AG04449 (cell line): Measurements from ENCODE around the gene TFAP2E.
"Not testable (repeated sequence)": the region's sequence is repeated elsewhere in the genome, so short reads cannot be mapped to it uniquely, and the experiment has no call there.

Experiments used
- CTCF ChIA-PET: fragments of 350-600 bp; formaldehyde crosslinking; extraction: SDS; loops from one replicate; lab custom pipeline; 2021; ENCODE audit warnings: antibody characterized with exemption; lab: Yijun Ruan, JAX
- POLR2A ChIA-PET: fragments of 400-600, 350-600 bp; formaldehyde crosslinking; extraction: SDS; loops from one replicate; lab custom pipeline; 2020; ENCODE audit warnings: antibody characterized with exemption, inconsistent platforms; lab: Yijun Ruan, JAX
- DNase-seq: peaks from one replicate; pipeline ENCODE4 v3.0.0-alpha.2; 2010; ENCODE audit warnings: low read depth, low spot score
- H3K4me3 ChIP-seq: 2 replicates; pipeline ENCODE4 v1.5.1; 2011; ENCODE audit warnings: low read depth, mild to moderate bottlenecking, control low read depth, low read length
- CTCF ChIP-seq: IDR thresholded peaks from one replicate; pipeline ENCODE4 v1.5.1; 2011; ENCODE audit warnings: mild to moderate bottlenecking, moderate library complexity, low read length, control low read depth, inconsistent platforms; ENCODE audit not compliant: insufficient read depth; ENCODE audit errors: missing control alignments

TFAP2E gene

GRCh38 chr1:35576061-35576765 lies 3.1 kb downstream of the TFAP2E start:
- ChIA-PET POLR2A (no interaction called here), CTCF (interaction anchor here (1.4 to 13.4 kb wide), 3 partner anchors 11 to 150 kb away, joined by 3 to 657 read pairs (median 4); no protein-coding TSS in a partner anchor)
- TF ChIP-seq CTCF = no peak
- no peak for DNase-seq
- H3K4me3 ChIP-seq = no peak overlapping the region

- CTCF ChIA-PET = interaction anchor here (1.4 to 13.4 kb wide), 3 partner anchors 12 to 150 kb away, joined by 3 to 657 read pairs (median 4); no protein-coding TSS in a partner anchor
- POLR2A ChIA-PET, H3K4me3 ChIP-seq, DNase-seq: not testable (repeated sequence)
Observed at GRCh38 chr1:35576766-35577070, 3.6 kb downstream of the TFAP2E start.

GRCh38 chr1:35577071-35577998 lies 4.2 kb downstream of the TFAP2E start:
- TF ChIP-seq CTCF = no peak
- ChIA-PET CTCF (interaction anchor here (0.6 to 13.4 kb wide), 9 partner anchors 9 to 150 kb away, joined by 3 to 657 read pairs (median 10); partner anchors contain the start of gene C1orf216), POLR2A (no interaction called here)
- DNase-seq = no peak
- H3K4me3 ChIP-seq = no peak overlapping the region

- ChIA-PET POLR2A (no interaction called here), CTCF (interaction anchor here (1.0 to 1.3 kb wide), 6 partner anchors 12 to 147 kb away, joined by 3 to 5 read pairs (median 4); no protein-coding TSS in a partner anchor)
- no peak for TF ChIP-seq CTCF
- no peak overlapping the region for H3K4me3 ChIP-seq
- DNase-seq = no peak
Observed at GRCh38 chr1:35580949-35581388, 7.9 kb downstream of the TFAP2E start.

- DNase-seq, H3K4me3 ChIP-seq, POLR2A ChIA-PET: not testable (repeated sequence)
- CTCF ChIA-PET = interaction anchor here (1.0 to 1.3 kb wide), 6 partner anchors 13 to 146 kb away, joined by 3 to 5 read pairs (median 4); no protein-coding TSS in a partner anchor
Observed at GRCh38 chr1:35581621-35582020, 8.5 kb downstream of the TFAP2E start.

- no peak overlapping the region for H3K4me3 ChIP-seq
- TF ChIP-seq CTCF = no peak
- DNase-seq = no peak
- ChIA-PET CTCF (interaction anchor here (1.7 to 3.1 kb wide), 4 partner anchors 17 to 142 kb away, joined by 5 to 21 read pairs (median 12); no protein-coding TSS in a partner anchor), POLR2A (interaction anchor here (1.0 kb wide), 1 partner anchor 15 kb away, joined by 3 read pairs; no protein-coding TSS in a partner anchor)
Observed at GRCh38 chr1:35585281-35585680, 12.2 kb downstream of the TFAP2E start.

- POLR2A ChIA-PET, H3K4me3 ChIP-seq, DNase-seq: not testable (repeated sequence)
- CTCF ChIA-PET = interaction anchor here (0.6 to 3.1 kb wide), 4 partner anchors 17 to 141 kb away, joined by 3 to 21 read pairs (median 12); no protein-coding TSS in a partner anchor
Observed at GRCh38 chr1:35585805-35586204, 12.7 kb downstream of the TFAP2E start.
